ENCODE results near the gene RNU4-1. TPM values are rescaled to one million over a fixed set of nuclear protein-coding genes. Genes with fewer than 3 reads are reported as not detected.
"Not testable (repeated sequence)": the region's sequence is repeated elsewhere in the genome, so short reads cannot be mapped to it uniquely, and the experiment has no call there.

The RNU4-1 gene
- total RNA-seq: 100 to 1,000 TPM in 1 of 2 donors, under 1 TPM in 1; under 0.01 to 872 TPM
- polyA plus RNA-seq (ENCODE audit: insufficient read length in 2 of 2): not detected
- long read RNA-seq, donor 1: 0 reads
- long read RNA-seq, donor 2: 0 reads
- long read RNA-seq, donor 3: 0 reads
- long read RNA-seq, donor 4, partial matches to known transcripts: 0 of 1 reads
- long read RNA-seq, donor 4, other reads (novel, unspliced or antisense): 0 of 1 reads

DNA sequence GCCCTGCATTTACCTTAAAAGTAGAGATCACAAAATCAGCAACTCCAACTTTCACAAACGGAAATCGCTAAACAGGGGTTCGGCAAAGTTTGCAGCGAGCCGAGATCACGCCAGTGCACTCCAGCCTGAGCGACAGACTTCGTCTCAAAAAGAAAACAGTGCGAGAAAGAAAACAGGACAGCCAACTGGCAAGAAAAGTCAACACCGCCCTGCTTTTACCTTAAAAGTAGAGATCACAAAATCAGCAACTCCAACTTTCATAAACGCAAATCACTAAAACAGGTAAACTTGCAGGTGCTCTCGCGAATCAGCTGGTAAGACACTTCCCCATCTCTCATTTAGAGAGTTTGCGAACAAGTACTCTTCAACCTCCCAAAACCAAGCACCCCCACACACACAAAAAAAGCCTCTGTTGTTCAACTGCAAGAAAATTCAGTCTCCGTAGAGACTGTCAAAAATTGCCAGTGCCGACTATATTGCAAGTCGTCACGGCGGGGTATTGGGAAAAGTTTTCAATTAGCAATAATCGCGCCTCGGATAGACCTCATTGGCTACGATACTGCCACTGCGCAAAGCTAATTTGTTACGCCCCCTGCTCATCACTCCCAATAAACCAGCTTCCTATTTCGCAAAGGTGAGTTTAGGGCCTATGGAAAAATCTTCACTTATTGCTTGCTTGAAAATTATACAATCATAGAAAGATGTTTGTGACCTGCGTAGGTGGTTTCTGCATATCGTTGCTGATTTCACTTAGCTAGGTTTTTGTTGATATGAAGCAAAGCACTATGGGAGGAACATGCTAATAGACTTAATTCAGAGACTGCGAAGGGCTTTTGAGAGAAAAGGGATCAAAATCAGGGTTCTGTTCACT, at the start of gene RNU4-1:
TSS of gene RNU4-1 (minus strand) at position 577 of the 871 bp plus-strand sequence.
- no peaks in the 10 kb centered on the region for H3K36me3 ChIP-seq (ENCODE audit: control insufficient read depth, insufficient read depth, low read length)
- WGBS (ENCODE audit: insufficient coverage): under 1% methylated on average over 22 of the region's 29 CpGs
- DNase-seq (ENCODE audit: low read depth in 4 of 6, low spot score in 6 of 6): peak; percentile 69 to 97 (median 84)
- H3K4me1 ChIP-seq (ENCODE audit: control insufficient read depth, insufficient read depth, low read length): peaks cover 20% of the 10 kb centered on the region
- no peaks in the 10 kb centered on the region for H3K9me3 ChIP-seq (ENCODE audit: control insufficient read depth, insufficient read depth, low read length)
- peak within 1 kb of the TSS; percentile 63 for H3K4me3 ChIP-seq (ENCODE audit: low read depth, low read length)
- H3K27me3 ChIP-seq (ENCODE audit: control insufficient read depth, insufficient read depth, low read length): no peaks in the 10 kb centered on the region
- H3K27ac ChIP-seq (ENCODE audit: low read depth, low read length): peak within 1 kb of the TSS; percentile 100

DNA sequence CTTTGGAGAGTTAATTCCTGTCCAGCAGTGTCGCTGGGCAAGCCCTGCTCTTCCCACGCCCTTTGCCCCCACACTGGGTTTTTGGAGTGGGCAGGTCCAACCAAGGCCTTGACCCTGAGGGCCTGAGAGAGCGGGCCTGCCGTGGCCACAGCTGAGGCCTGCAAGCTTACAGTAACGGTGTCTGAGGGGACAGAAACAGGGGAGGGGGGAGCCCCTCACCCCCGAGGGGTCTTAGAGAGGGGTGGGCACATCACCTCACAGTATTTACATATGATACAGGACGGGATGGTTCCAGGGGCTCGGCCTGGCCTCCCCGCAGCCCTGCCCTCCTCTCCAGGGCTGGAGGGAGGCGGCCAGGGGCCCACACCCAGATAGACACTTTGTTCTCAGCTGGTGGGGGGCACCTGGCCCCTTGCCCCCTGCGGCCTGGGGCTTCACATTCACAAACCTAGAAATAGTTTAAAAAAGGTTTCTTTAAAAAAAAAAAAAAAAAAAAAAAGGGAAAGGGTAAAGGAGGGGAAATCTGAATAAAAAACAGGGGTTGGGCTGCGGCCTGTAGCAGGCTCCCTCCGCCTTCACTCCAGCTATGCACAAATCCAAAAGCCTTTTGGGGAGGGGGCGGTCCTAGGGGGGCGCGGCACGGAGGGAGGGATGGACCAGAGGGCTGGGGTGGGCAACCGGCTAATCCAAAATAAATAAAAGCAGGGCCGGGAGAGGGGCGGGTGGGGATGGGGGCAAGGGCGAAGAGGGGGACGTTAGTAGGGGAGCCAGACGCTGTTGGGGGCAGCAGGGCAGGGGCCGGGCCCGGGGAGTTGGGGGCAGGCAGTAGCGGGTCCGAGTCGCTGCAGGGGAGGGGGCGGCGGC, 49.4 kb upstream of the RNU4-1 start:
- no peak overlapping the region for H3K27ac ChIP-seq (ENCODE audit: low read depth, low read length)

DNA sequence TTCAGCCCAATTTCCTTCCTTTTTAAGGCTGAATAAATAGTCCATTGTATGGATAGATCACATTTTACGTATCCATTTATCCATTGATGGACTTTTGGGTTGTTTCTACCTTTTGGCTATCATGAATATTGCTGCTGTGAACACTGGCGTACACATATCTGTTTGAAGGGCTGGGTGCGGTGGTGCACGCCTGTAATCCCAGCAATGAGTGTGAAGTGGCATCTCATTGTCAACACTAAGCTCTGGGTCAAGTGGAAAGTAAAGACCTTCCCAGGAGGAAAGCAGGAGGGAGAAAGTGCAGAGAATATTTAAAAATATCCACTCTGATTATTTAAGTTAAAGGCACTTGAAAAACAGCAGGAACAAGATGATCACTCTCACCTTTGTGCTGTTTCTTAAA, 46.2 kb upstream of the RNU4-1 start:
- Histone ChIP-seq H3K4me1 (ENCODE audit: control insufficient read depth, insufficient read depth, low read length) (peaks cover 5% of the 10 kb centered on the region), H3K9me3 (ENCODE audit: control insufficient read depth, insufficient read depth, low read length) (no peaks in the 10 kb centered on the region), H3K27ac (ENCODE audit: low read depth, low read length) (no peak overlapping the region), H3K4me3 (ENCODE audit: low read depth, low read length) (no peak overlapping the region), H3K36me3 (ENCODE audit: control insufficient read depth, insufficient read depth, low read length) (peaks cover 27% of the 10 kb centered on the region), H3K27me3 (ENCODE audit: control insufficient read depth, insufficient read depth, low read length) (no peaks in the 10 kb centered on the region)
- no peak for DNase-seq (ENCODE audit: low read depth in 4 of 6, low spot score in 6 of 6)
- 100% methylated on average over 1 of the region's 4 CpGs for WGBS (ENCODE audit: insufficient coverage)

More for the DNA sequence above, 49.4 kb upstream of the RNU4-1 start:
- DNase-seq (ENCODE audit: low read depth in 4 of 6, low spot score in 6 of 6): no peak
- WGBS (ENCODE audit: insufficient coverage): 44% methylated on average over 20 of the region's 30 CpGs
- Histone ChIP-seq H3K4me3 (ENCODE audit: low read depth, low read length) (no peak overlapping the region), H3K36me3 (ENCODE audit: control insufficient read depth, insufficient read depth, low read length) (peaks cover 59% of the 10 kb centered on the region), H3K4me1 (ENCODE audit: control insufficient read depth, insufficient read depth, low read length) (peaks cover 5% of the 10 kb centered on the region), H3K9me3 (ENCODE audit: control insufficient read depth, insufficient read depth, low read length) (no peaks in the 10 kb centered on the region), H3K27me3 (ENCODE audit: control insufficient read depth, insufficient read depth, low read length) (no peaks in the 10 kb centered on the region)

DNA sequence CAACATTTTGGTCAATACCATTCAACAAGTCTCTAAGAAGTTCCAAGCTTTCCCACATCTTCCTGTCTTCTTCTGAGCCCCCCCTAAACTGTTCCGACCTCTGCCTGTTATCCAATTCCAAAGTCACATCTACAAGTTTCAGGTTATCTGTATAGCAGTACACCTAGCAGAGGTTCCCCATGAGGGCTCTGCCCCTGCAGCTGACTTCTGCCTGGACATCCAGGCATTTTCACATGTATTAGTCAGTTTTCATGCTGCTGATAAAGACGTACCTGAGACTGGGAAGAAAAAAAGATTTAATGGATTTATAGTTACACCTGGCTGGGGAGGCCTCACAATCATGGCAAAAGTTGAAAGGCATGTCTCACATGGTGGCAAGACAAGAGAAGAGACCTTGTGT, 44.7 kb upstream of the RNU4-1 start:
- Histone ChIP-seq H3K9me3 (ENCODE audit: control insufficient read depth, insufficient read depth, low read length) (no peaks in the 10 kb centered on the region), H3K27ac (ENCODE audit: low read depth, low read length) (no peak overlapping the region), H3K36me3 (ENCODE audit: control insufficient read depth, insufficient read depth, low read length) (peaks cover 12% of the 10 kb centered on the region), H3K4me3 (ENCODE audit: low read depth, low read length) (no peak overlapping the region), H3K4me1 (ENCODE audit: control insufficient read depth, insufficient read depth, low read length) (peaks cover 5% of the 10 kb centered on the region), H3K27me3 (ENCODE audit: control insufficient read depth, insufficient read depth, low read length) (no peaks in the 10 kb centered on the region)
- DNase-seq (ENCODE audit: low read depth in 4 of 6, low spot score in 6 of 6): no peak
- WGBS (ENCODE audit: insufficient coverage): 100% methylated on average over 2 of the region's 2 CpGs

DNA sequence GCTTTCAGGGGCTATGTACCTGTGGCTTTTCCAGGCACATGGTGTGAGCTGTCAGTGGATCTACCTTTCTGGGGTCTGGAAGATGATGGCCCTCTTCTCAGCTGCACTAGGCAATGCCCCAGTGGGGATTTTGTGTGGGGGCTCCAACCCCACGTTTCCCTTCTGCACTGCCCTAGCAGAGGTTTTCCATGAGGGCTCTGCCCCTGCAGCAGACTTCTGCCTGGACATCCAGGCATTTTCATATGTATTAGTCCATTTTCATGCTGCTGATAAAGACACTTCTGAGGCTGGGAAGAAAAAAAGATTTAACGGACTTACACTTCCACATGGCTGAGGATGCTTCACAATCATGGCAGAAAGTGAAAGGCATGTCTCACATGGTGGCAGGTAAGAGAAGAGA, 43.4 kb upstream of the RNU4-1 start:
- not testable (repeated sequence) for H3K27me3 ChIP-seq (ENCODE audit: control insufficient read depth, insufficient read depth, low read length); H3K4me3 ChIP-seq (ENCODE audit: low read depth, low read length); DNase-seq (ENCODE audit: low read depth in 4 of 6, low spot score in 6 of 6); H3K27ac ChIP-seq (ENCODE audit: low read depth, low read length); H3K4me1 ChIP-seq (ENCODE audit: control insufficient read depth, insufficient read depth, low read length); H3K9me3 ChIP-seq (ENCODE audit: control insufficient read depth, insufficient read depth, low read length); H3K36me3 ChIP-seq (ENCODE audit: control insufficient read depth, insufficient read depth, low read length)
- WGBS (ENCODE audit: insufficient coverage): 50% methylated on average over 1 of the region's 2 CpGs

DNA sequence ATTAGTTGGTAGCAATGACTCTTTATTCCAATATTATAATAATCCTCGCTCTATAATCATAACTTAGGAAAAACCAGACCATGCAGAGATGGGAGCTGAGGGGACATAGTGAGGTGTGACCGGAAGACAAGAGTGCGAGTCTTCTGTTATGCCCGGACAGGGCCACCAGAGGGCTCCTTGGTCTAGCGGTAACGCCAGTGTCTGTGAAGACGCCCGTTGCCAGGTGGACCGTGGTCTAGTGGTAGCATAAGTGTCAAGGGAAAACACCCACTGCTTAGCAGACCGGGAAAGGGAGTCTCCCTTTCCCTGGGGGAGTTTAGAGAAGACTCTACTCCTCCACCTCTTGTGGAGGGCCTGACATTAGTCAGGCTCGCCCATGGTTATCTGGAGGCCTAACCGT, 42.4 kb upstream of the RNU4-1 start:
- not testable (repeated sequence) for H3K9me3 ChIP-seq (ENCODE audit: control insufficient read depth, insufficient read depth, low read length); H3K4me3 ChIP-seq (ENCODE audit: low read depth, low read length); H3K36me3 ChIP-seq (ENCODE audit: control insufficient read depth, insufficient read depth, low read length); H3K27ac ChIP-seq (ENCODE audit: low read depth, low read length); H3K27me3 ChIP-seq (ENCODE audit: control insufficient read depth, insufficient read depth, low read length); H3K4me1 ChIP-seq (ENCODE audit: control insufficient read depth, insufficient read depth, low read length)
- under 1% methylated on average over 8 of the region's 12 CpGs for WGBS (ENCODE audit: insufficient coverage)
- DNase-seq (ENCODE audit: low read depth in 4 of 6, low spot score in 6 of 6): peak in 2 of 6 donors; percentile 37 to 60

DNA sequence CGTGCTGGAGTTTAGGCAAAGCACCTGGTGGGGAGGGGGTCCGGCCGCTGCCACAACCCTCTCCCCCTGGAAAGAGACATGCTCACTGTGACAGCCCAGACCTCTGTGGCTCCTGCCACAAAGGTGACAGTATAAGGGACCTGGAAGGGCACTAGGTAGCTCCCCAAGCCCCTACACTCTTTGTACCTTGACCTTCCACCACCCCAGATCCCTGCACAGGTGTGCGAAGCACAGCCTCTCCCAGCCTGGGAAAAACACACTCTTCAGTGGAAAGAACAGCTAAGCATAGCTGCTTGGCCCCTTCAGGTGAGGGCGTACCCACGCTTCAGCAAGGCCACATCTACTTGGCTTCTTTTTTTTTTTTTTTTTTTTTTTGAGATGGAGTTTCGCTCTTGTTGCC, 39.5 kb upstream of the RNU4-1 start:
- WGBS (ENCODE audit: insufficient coverage): 90% methylated on average over 4 of the region's 7 CpGs
- no peak for DNase-seq (ENCODE audit: low read depth in 4 of 6, low spot score in 6 of 6)
- H3K4me3 ChIP-seq (ENCODE audit: low read depth, low read length): no peak overlapping the region
- H3K9me3 ChIP-seq (ENCODE audit: control insufficient read depth, insufficient read depth, low read length): no peaks in the 10 kb centered on the region
- H3K27me3 ChIP-seq (ENCODE audit: control insufficient read depth, insufficient read depth, low read length): no peaks in the 10 kb centered on the region
- no peaks in the 10 kb centered on the region for H3K4me1 ChIP-seq (ENCODE audit: control insufficient read depth, insufficient read depth, low read length)
- H3K27ac ChIP-seq (ENCODE audit: low read depth, low read length): no peak overlapping the region
- no peaks in the 10 kb centered on the region for H3K36me3 ChIP-seq (ENCODE audit: control insufficient read depth, insufficient read depth, low read length)

DNA sequence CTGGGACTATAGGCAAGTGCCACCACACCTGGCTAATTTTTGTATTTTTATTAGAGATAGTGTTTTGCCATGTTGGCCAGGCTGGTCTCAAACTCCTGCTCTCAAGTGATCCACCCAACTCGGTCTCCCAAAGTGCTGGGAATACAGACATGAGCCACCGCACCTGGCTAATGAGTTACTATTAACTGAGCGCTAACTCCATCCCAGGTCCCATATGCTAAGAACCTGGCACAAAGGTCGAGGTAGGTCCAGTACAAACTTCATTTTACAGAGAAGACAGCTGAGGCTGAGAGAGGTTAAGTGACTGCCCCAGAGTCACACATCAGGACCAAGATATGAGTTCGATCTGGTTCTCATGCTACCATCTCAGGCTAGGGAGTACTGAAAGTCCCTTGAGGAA, 39.0 kb upstream of the RNU4-1 start:
- Histone ChIP-seq H3K36me3 (ENCODE audit: control insufficient read depth, insufficient read depth, low read length) (no peaks in the 10 kb centered on the region), H3K4me1 (ENCODE audit: control insufficient read depth, insufficient read depth, low read length) (no peaks in the 10 kb centered on the region), H3K9me3 (ENCODE audit: control insufficient read depth, insufficient read depth, low read length) (no peaks in the 10 kb centered on the region), H3K27ac (ENCODE audit: low read depth, low read length) (no peak overlapping the region), H3K27me3 (ENCODE audit: control insufficient read depth, insufficient read depth, low read length) (no peaks in the 10 kb centered on the region), H3K4me3 (ENCODE audit: low read depth, low read length) (no peak overlapping the region)
- DNase-seq (ENCODE audit: low read depth in 4 of 6, low spot score in 6 of 6): no peak
- 78% methylated on average over 5 of the region's 5 CpGs for WGBS (ENCODE audit: insufficient coverage)

DNA sequence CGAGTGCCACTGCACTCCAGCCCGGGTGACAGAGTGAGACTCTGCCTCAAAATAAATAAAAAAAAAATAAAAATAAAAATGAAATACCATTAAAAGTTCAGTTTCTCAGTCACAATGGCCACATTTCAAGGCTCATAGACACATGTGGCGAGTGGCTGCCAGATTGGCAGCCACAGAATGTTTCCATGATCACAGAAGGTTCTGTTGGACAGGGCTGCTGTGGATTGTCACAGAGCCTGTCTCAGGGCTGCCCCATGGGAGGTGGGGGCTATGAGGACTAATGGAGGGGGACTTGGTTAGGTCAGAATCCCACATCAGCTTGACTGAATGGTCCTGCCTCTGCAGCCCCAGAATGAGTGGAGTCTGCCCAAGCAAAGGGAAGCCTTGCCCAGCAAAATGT, 38.4 kb upstream of the RNU4-1 start:
- no CpG with 5 or more reads among the region's 3 CpGs for WGBS (ENCODE audit: insufficient coverage)
- no peaks in the 10 kb centered on the region for H3K36me3 ChIP-seq (ENCODE audit: control insufficient read depth, insufficient read depth, low read length)
- DNase-seq (ENCODE audit: low read depth in 4 of 6, low spot score in 6 of 6): no peak

More for the DNA sequence above, 38.4 kb upstream of the RNU4-1 start:
- H3K4me1 ChIP-seq (ENCODE audit: control insufficient read depth, insufficient read depth, low read length): no peaks in the 10 kb centered on the region
- no peak overlapping the region for H3K4me3 ChIP-seq (ENCODE audit: low read depth, low read length)
- H3K27me3 ChIP-seq (ENCODE audit: control insufficient read depth, insufficient read depth, low read length): no peaks in the 10 kb centered on the region
- no peaks in the 10 kb centered on the region for H3K9me3 ChIP-seq (ENCODE audit: control insufficient read depth, insufficient read depth, low read length)
- H3K27ac ChIP-seq (ENCODE audit: low read depth, low read length): no peak overlapping the region
